Left renal cortex interstitium (tissue), 4 donors: ENCODE data around the gene SPATA45. TPM values are rescaled to one million over a fixed set of nuclear protein-coding genes. Genes with fewer than 3 reads are reported as not detected.

Source experiments
- DNase-seq, 4 donors: peaks; one replicate each; pipeline ENCODE4 v3.0.0-alpha.2; 2013; ENCODE audit warnings: low read depth in 4 of 4, low spot score in 2 of 4, missing footprints in 1 of 4
- polyA plus RNA-seq, 4 donors: library from polyadenylated mRNA; unstranded; fragments of 120-200 nt; gene quantifications; one replicate each; pipeline ENCODE4 v1.2.1, GENCODE V29; 2013; ENCODE audit not compliant: insufficient read length in 4 of 4

Gene SPATA45
- polyA plus RNA-seq, 4 donors = 0.37 to 1.5 (median 0.71) TPM

DNA sequence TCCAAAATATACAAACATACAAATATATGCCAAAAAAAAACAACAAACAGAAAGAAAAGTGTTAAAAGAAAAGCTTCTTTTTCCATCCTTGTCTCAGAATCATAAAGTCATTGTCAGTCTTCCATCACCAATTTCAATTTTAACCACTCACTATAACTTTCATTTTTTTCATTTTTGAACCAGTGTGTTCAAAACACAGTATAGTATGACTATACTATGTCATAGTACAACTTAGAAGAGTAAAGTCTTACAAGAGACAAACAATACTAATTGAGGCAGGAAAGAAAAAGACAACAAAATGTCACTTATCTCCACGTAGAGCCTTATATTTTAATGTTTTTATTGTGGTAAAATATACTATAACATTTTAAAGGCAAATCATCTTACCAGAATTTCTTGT, 63.5 kb downstream of the SPATA45 start:
- no peak for DNase-seq

GRCh38 chr1:212782422-212783154, 64.9 kb downstream of the SPATA45 start:
- DNase-seq = no peak

DNA sequence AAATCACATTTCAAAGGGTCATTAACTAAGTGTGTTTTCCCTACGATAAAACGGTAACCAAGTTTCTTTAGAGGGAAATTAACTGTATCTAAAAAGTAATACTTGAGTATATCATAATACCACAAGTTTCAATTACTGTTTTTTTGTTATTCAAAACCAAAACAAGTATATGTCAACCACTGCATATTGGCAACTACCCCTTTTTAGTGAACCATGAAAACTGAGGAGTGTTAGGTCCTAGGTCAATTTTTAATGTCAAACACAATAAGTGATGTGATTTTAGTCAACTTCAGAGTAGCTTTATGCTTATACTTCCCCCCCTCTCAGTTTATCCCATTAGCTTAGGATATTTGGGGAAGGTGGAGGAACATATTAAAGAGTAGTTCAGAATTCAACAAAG, 66.2 kb downstream of the SPATA45 start:
- no peak for DNase-seq

DNA sequence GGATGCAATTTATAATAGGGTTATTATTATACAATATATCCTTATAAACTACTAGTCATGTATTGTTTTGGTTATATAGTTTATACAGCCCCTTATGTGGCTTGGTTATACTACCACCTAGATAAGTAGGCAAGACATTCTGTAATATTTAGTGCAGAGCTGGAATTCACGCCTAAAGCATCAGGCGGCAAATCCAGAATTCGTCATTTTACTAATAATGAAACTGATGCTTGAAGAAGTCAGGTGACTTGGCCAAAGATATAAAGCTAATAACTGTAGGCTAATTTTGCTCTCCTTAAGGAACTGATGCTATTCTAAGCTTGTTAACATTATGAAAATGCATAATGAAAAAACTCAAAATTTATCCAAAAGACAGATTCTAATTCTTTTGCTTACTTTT, 66.7 kb downstream of the SPATA45 start:
- DNase-seq = no peak

Other genes with a start within 250 kb of the SPATA45 start
- 10 to 100 TPM in 3 of 4 donors, 1 to 10 TPM in 1; 7.8 to 46.3 (median 11.6) TPM for gene ATF3, start 238.9 kb downstream of the SPATA45 start, polyA plus RNA-seq
- 1 to 10 TPM in 3 of 4 donors, under 1 TPM in 1; 0.93 to 2.3 (median 1.5) TPM for gene BATF3, start 147.8 kb downstream of the SPATA45 start, polyA plus RNA-seq
- gene NSL1, start 55.9 kb downstream of the SPATA45 start, polyA plus RNA-seq = 10 to 100 TPM; 44.1 to 46.3 (median 44.8) TPM
- gene TATDN3, start 55.8 kb downstream of the SPATA45 start, polyA plus RNA-seq = 10 to 100 TPM; 17.5 to 24.0 (median 20.5) TPM
- gene FLVCR1, start 10.6 kb upstream of the SPATA45 start, polyA plus RNA-seq = 10 to 100 TPM; 16.1 to 34.9 (median 25.6) TPM
- 10 to 100 TPM; 22.9 to 26.7 (median 25.1) TPM for gene VASH2, start 102.9 kb upstream of the SPATA45 start, polyA plus RNA-seq
- gene ANGEL2, start 168.2 kb upstream of the SPATA45 start, polyA plus RNA-seq = 10 to 100 TPM; 31.7 to 61.7 (median 39.6) TPM
- 10 to 100 TPM; 21.1 to 23.5 (median 22.6) TPM for gene RPS6KC1, start 203.6 kb upstream of the SPATA45 start, polyA plus RNA-seq